ENCODE data around the gene CTAG2.
"Not testable (repeated sequence)": the region's sequence is repeated elsewhere in the genome, so short reads cannot be mapped to it uniquely, and the experiment has no call there.

The CTAG2 gene

GRCh38 chrX:154654925-154655324 is 1.5 kb upstream of the CTAG2 start:
- H3K27ac ChIP-seq: no peak overlapping the region
- TF ChIP-seq CTCF (IDR thresholded peaks at IDR 0.05) (no peak), ZFX (IDR thresholded peaks at IDR 0.05; ENCODE audit: borderline replicate concordance) (no peak)

DNA sequence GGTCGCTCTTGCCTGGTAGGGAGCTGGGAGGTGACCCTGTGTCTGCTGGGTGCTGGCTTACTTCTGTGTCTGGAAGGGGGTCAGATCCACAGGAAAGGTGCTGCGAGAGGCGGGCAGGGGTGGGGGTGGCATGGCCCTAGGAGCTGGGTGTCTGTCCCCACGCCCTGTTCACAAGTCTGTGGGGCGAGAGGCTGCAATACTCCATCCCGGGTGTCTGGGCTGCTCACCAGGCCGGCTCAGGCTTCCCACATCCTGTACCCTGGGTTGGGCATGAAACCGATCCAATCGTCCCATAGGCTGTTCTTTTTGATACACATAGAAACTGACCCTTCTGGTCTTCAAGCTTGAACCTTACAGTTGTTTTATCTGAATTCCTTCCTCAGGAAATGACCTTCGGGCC is 993 bp upstream of the CTAG2 start:
- H3K27ac ChIP-seq: no peak overlapping the region
- TF ChIP-seq ZFX (IDR thresholded peaks at IDR 0.05; ENCODE audit: borderline replicate concordance): no peak
- TF ChIP-seq CTCF (IDR thresholded peaks at IDR 0.05): no peak

GRCh38 chrX:154653048-154653401 is 354 bp downstream of the CTAG2 start:
- no peak for TF ChIP-seq ZFX (IDR thresholded peaks at IDR 0.05; ENCODE audit: borderline replicate concordance)
- no peak for TF ChIP-seq CTCF (IDR thresholded peaks at IDR 0.05)

GRCh38 chrX:154652311-154653047 is 900 bp downstream of the CTAG2 start:
- peak overlapping the region; percentile 59 for H3K27ac ChIP-seq
- TF ChIP-seq ZFX (IDR thresholded peaks at IDR 0.05; ENCODE audit: borderline replicate concordance) (no peak), CTCF (IDR thresholded peaks at IDR 0.05) (no peak)

More at GRCh38 chrX:154653048-154653401, 354 bp downstream of the CTAG2 start:
- H3K27ac ChIP-seq: peak overlapping the region; percentile 59

DNA sequence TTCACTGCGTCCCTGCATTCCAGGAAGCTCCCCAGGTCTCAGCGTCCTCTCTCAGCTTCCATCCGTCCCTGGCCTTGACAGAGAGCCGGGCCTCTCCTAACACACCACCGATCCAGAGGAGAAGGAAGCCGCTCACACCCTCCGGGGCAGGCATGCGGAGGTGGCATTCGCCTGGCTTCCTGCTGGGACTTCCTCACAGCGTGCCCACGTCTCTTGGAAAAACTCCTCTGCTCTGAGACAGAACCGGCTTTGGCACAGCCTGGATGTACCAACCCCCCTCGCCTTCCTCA is 3.2 kb downstream of the CTAG2 start:
- TF ChIP-seq CTCF (IDR thresholded peaks at IDR 0.05) (no peak), ZFX (IDR thresholded peaks at IDR 0.05; ENCODE audit: borderline replicate concordance) (no peak)
- H3K27ac ChIP-seq: no peak overlapping the region

DNA sequence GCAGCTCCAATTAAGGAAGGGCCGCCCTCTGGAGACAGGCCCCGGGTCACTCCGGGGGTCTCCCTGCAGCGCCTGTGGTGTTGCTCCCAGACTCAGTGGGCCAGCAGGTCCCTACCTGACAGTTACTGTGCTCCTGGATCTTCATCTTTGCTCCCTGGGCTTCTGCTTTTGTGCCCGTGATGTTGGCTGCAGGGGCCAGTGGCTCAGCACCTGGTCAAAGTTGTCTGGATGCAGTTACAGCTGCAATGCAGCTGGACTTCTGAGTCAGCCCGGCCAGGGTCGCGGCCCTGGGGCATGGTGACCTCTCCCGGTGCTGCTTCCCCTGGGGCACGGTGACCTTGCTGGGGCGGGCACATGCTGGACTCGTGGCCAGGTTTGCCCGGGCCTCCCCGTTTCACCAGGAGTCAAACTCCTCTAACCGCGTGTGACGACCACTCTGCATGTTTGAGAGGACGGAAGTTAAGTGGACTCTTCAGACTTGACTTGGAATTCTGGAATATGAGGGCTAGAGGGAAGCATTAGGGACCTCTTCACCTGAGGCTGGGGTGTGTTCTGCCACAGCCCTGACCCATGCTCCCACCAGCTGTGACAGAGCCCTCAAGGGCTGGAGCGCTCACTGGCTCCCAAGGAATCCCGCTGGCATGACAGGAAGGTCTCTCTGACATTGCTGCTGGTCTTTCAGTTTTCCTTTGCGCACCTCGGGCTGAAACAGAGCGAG is 3.7 kb downstream of the CTAG2 start:
- TF ChIP-seq ZFX (IDR thresholded peaks at IDR 0.05; ENCODE audit: borderline replicate concordance) (no peak), CTCF (IDR thresholded peaks at IDR 0.05) (no peak)
- no peak overlapping the region for H3K27ac ChIP-seq

DNA sequence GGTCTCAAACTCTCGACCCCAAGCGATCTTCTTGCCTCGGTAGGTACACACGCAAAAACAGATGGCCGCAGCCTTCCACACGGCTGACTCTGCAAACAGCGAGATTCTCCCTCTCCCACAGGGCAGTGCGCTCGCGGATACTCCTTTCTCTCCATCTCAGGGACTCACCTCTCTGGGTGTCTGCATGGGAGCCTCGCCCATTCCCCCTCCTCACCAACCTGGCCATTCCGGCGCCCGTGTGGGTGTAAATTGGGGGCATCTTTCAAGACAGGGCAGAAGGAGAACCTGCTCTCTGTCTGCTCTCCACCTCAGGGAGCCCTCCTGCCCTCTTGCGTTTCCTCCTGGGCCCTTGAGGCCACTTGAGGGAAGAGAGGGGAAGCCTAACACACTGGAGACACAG is 4.4 kb downstream of the CTAG2 start:
- TF ChIP-seq CTCF (IDR thresholded peaks at IDR 0.05) (no peak), ZFX (IDR thresholded peaks at IDR 0.05; ENCODE audit: borderline replicate concordance) (no peak)
- H3K27ac ChIP-seq: no peak overlapping the region

GRCh38 chrX:154645745-154646378 is 7.5 kb downstream of the CTAG2 start:
- H3K27ac ChIP-seq: not testable (repeated sequence)

DNA sequence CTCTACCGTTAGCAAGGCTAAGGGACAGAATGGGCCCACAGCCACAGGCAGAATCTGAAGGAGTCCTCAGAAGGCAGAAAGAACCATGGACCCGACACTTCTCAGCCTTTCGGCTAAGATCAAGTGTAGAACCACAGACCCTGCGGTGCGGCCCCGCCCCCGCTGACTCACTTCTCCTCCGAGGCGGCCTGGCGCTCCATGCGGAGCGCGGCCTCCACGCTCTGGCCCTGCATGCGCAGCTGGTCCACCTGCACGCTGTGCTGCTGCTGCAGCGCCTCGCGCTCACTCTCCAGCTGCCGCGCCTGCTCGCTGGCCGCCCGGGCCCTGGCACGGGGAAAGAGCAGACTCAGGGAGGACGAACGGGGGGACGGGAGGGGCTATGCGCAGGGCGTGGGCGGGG is 9.7 kb downstream of the CTAG2 start:
- not testable (repeated sequence) for H3K27ac ChIP-seq

DNA sequence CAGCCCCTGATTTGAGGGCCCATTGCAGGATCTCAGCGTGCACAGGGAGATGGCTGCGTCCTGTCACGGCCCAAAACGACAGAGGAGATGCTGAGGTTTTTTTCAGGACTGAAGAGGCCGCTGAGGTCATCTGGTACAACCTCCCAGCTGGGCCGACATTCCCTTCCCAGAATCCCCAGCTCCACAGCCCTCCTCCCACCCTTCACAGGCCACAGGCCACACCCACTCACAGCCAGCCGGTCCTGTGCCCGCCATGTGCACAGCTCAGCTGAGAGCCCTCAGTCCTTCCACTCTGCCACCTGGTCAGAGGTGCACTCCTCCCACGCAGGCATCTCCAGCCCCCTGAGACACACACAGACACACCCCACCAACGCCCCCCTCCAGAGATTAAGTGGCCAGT is 11.6 kb downstream of the CTAG2 start:
- H3K27ac ChIP-seq: not testable (repeated sequence)

DNA sequence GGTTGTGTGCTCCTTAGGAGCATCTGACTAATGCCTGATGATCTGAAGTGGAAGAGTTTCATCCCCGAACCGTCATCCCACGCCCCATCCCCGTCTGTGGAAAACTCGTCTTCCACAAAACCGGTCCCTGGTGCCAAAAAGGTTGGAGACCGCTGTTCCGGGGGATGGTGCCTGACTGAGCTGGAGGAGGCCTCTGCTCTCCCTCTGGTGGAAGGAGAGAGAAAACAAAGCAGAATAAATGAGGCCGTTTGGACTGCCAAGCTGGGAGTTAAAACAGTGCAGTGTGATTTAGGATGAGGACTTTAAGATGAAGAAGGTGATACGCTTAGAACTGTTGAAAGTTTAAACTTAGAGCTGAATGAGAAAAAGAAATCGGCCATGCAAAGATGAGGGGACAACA is 19.7 kb downstream of the CTAG2 start:
- not testable (repeated sequence) for H3K27ac ChIP-seq
